NT2/D1 (cell line): ENCODE results near the gene ITM2B.

ENCODE experiments used
- SUZ12 ChIP-seq: IDR thresholded peaks from 2 replicates; pipeline ENCODE4 v1.6.1; 2011; ENCODE audit not compliant: insufficient read length, insufficient read depth; ENCODE audit errors: extremely low read depth
- ZNF274 ChIP-seq: IDR thresholded peaks from 2 replicates; pipeline ENCODE4 v1.6.1; 2011; ENCODE audit warnings: mild to moderate bottlenecking, low read depth, low read length

- TF ChIP-seq ZNF274 (no peak), SUZ12 (no peak)
Measured at GRCh38 chr13:48260970-48261369, 28.0 kb downstream of the ITM2B start.
